VCaP (cell line): ENCODE data around the gene PACSIN1.

ENCODE experiments used
- H3K27ac ChIP-seq: fragments of 450-650 bp; 2 replicates; pipeline ENCODE4 v1.5.1; 2017
- CTCF ChIP-seq: fragments of 450-650 bp; conservative IDR thresholded peaks from 2 replicates; pipeline ENCODE4 v1.5.1; 2017; ENCODE audit warnings: mild to moderate bottlenecking, moderate library complexity

Gene PACSIN1

DNA sequence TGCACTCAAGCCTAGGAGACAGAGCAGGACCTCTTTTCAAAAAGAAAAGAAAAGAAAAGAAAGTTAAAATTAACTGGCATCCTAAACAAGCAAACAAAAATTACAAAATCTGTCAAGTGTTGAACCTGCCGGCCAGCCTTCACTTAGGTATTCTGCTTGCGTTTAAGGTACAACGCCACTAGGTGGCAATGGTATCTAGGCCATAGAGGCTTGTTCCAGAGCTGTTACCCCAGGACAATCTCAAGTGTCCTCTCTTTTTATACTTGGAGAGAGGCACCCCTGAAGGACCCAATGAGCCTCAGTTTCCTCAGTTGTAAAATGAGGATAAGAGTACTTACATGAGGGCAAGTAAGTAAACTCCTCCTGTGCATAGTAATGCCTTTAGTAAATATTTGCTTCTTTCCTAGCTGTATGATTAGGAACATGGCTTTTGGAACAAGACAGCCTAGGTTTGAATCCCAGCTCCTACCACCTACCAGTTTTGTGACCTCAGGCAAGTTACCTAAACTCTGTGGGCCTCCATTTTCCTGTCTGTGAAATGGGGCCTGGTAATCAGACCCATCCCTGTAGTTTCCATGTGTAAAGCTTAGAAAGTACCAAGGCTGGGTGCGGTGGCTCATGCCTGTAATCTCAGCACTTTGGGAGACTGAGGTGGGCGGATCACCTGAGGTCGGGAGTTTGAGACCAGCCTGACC lies 5.8 kb upstream of the PACSIN1 start:
- peak; percentile 99 for TF ChIP-seq CTCF
- H3K27ac ChIP-seq: peak overlapping the region; percentile 82

- no peak for TF ChIP-seq CTCF
- peak overlapping the region; percentile 82; the same call in 1 of the 2 replicates for H3K27ac ChIP-seq
Observed at GRCh38 chr6:34460796-34461507, 4.9 kb upstream of the PACSIN1 start.

DNA sequence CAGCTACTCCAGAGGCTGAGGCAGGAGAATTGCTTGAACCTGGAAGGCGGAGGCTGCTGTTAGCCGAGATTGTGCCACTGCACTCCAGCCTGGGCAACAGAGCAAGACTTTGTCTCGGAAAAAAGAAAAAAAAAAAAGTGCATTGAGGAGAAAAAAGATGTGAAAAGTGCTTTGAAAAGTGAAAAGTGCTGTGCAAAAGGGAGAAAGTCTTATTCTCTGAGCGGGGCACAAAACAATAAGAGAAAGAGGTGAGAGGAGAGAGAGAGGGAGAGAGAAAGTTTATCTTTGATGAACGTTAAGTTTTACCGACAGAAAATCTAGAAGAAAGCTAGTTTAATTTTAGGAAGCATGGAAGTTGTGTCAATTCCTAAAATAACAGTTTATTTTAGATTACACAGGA lies 3.9 kb upstream of the PACSIN1 start:
- peak overlapping the region; percentile 82 for H3K27ac ChIP-seq
- no peak for TF ChIP-seq CTCF

GRCh38 chr6:34462551-34462971 lies 3.3 kb upstream of the PACSIN1 start:
- no peak for TF ChIP-seq CTCF
- H3K27ac ChIP-seq: peak overlapping the region; percentile 82

GRCh38 chr6:34463299-34463698 lies 2.6 kb upstream of the PACSIN1 start:
- TF ChIP-seq CTCF: no peak

GRCh38 chr6:34463849-34464248 lies 2.0 kb upstream of the PACSIN1 start:
- no peak for TF ChIP-seq CTCF
- peak overlapping the region; percentile 82 for H3K27ac ChIP-seq

More at GRCh38 chr6:34463299-34463698, 2.6 kb upstream of the PACSIN1 start:
- H3K27ac ChIP-seq: peak overlapping the region; percentile 82

- peak overlapping the region; percentile 82; the same call in 1 of the 2 replicates for H3K27ac ChIP-seq
- no peak for TF ChIP-seq CTCF
Observed at GRCh38 chr6:34466242-34467185, 638 bp downstream of the PACSIN1 start.
